ENCODE measurements around the gene KIF6. TPM values are rescaled to one million over a fixed set of nuclear protein-coding genes. Genes with fewer than 3 reads are reported as not detected.

The KIF6 gene
- total RNA-seq, 4 donors from 2014 or later, result 0.10 to 0.61 (median 0.13) TPM; not detected in 1

GRCh38 chr6:39646751-39647420 lies 78.3 kb downstream of the KIF6 start:
- H3K4me3 ChIP-seq (ENCODE audit: low read depth, poor library complexity, severe bottlenecking), result no peak overlapping the region
- TF ChIP-seq CTCF (IDR thresholded peaks at IDR 0.05), result no peak
- no peak for TF ChIP-seq POLR2A (IDR thresholded peaks at IDR 0.05)
- 81 to 84% methylated on average over 5 of the region's 5 CpGs for WGBS, 2 donors
- no peak for DNase-seq (ENCODE audit: low spot score in 2 of 2)
- intact Hi-C loops (cut with DNase I; ENCODE audit: low total_unique reads), result no loop called here

- intact Hi-C loops (cut with DNase I; ENCODE audit: low total_unique reads), result no loop called here
- DNase-seq (ENCODE audit: low spot score in 2 of 2), result no peak
- WGBS, 2 donors, result 39 to 59% methylated on average over 2 of the region's 2 CpGs
Measured at GRCh38 chr6:39642270-39642669, 82.9 kb downstream of the KIF6 start.

GRCh38 chr6:39638126-39638822 lies 86.9 kb downstream of the KIF6 start:
- no peak for TF ChIP-seq CTCF (IDR thresholded peaks at IDR 0.05)
- no peak for TF ChIP-seq POLR2A (IDR thresholded peaks at IDR 0.05)
- intact Hi-C loops (cut with DNase I; ENCODE audit: low total_unique reads), result no loop called here
- WGBS, 2 donors, result 94 to 100% methylated on average over 1 of the region's 1 CpG
- DNase-seq (ENCODE audit: low spot score in 2 of 2), result no peak
- no peak overlapping the region for H3K4me3 ChIP-seq (ENCODE audit: low read depth, poor library complexity, severe bottlenecking)

More at GRCh38 chr6:39642270-39642669, 82.9 kb downstream of the KIF6 start:
- TF ChIP-seq POLR2A (IDR thresholded peaks at IDR 0.05), result no peak
- TF ChIP-seq CTCF (IDR thresholded peaks at IDR 0.05), result no peak
- no peak overlapping the region for H3K4me3 ChIP-seq (ENCODE audit: low read depth, poor library complexity, severe bottlenecking)

- WGBS, 2 donors, result 52 to 55% methylated on average over 3 of the region's 3 CpGs
Measured at GRCh38 chr6:39634646-39635341, 90.4 kb downstream of the KIF6 start.

GRCh38 chr6:39625209-39625608 lies 100.0 kb downstream of the KIF6 start:
- TF ChIP-seq CTCF (IDR thresholded peaks at IDR 0.05) (no peak), POLR2A (IDR thresholded peaks at IDR 0.05) (no peak)
- H3K4me3 ChIP-seq (ENCODE audit: low read depth, poor library complexity, severe bottlenecking), result no peak overlapping the region
- no peak for DNase-seq (ENCODE audit: low spot score in 2 of 2)
- intact Hi-C loops (cut with DNase I; ENCODE audit: low total_unique reads), result no loop called here
- WGBS, 2 donors, result 93 to 94% methylated on average over 2 of the region's 2 CpGs

More at GRCh38 chr6:39634646-39635341, 90.4 kb downstream of the KIF6 start:
- H3K4me3 ChIP-seq (ENCODE audit: low read depth, poor library complexity, severe bottlenecking), result no peak overlapping the region
- DNase-seq (ENCODE audit: low spot score in 2 of 2), result no peak
- TF ChIP-seq POLR2A (IDR thresholded peaks at IDR 0.05) (no peak), CTCF (IDR thresholded peaks at IDR 0.05) (no peak)
- intact Hi-C loops (cut with DNase I; ENCODE audit: low total_unique reads), result no loop called here
